G401 (cell line): Measurements from ENCODE around the gene PCDHGA4. TPM values are rescaled to one million over a fixed set of nuclear protein-coding genes. Genes with fewer than 3 reads are reported as not detected.

Experiments used
- DNase-seq: peaks from one replicate; pipeline ENCODE4 v3.0.0-alpha.2; 2015; ENCODE audit warnings: low spot score
- in situ Hi-C: cut with HindIII; loops from 2 replicates; pipeline ENCODE4 v1.10.0; 2016; ENCODE audit warnings: low sequenced_read_pairs, mixed read lengths
- total RNA-seq: library from RNA; depleted of rRNA; stranded (reverse); fragments of >200 nt; shearing (Covaris generic); gene quantifications from 2 replicates; pipeline ENCODE4 v1.2.3, GENCODE V29; 2014; rRNA removed

Gene PCDHGA4
- total RNA-seq, 1 experiment from 2014 or later = not detected

DNA sequence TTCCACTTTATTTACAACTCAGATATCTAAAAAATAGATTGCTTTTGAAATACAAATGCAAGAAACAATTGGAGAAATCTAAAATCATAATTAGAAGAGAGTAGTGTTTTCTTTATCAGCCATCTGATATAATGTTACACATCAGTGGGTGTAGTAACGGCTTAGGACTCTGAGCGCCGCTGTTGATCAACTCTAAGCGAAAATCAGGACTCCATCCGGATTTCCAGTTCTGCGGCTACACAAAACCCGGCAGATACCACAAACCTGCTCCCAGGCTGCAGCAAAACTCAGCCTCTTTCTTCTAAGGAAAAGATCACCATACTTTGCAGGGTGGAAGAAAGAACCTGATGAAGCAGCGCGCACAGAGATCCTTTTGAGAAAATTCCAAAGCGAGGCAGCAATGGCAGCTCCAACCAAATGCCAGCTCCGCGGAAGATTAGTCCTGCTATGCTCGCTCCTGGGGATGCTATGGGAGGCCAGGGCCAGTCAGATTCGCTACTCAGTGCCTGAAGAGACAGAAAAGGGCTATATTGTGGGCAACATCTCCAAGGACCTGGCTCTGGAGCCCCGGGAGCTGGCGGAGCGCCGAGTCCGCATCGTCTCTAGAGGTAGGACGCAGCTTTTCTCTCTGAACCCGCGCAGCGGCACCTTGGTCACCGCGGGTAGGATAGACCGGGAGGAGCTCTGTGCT lies 47.9 kb downstream of the PCDHGA4 start, which contains the start of gene PCDHGA9:
TSS of gene PCDHGA9 (plus strand) at position 226 of the 691 bp plus-strand sequence. CDS start at position 401, 175 bp downstream.
- in situ Hi-C loops = no loop called here
- DNase-seq = peak; percentile 37

DNA sequence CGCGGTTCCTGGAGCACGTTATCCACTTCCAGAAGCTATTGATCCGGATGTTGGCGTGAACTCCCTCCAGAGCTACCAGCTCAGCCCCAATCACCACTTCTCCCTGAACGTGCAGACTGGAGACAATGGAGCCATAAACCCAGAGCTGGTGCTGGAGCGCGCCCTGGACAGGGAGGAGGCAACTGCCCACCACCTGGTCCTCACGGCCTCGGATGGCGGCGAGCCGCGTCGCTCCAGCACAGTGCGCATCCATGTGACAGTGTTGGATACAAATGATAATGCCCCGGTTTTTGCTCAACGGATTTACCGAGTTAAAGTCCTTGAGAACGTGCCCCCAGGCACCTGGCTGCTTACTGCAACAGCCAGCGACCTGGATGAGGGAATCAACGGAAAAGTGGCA lies 48.6 kb downstream of the PCDHGA4 start:
- DNase-seq = no peak
- in situ Hi-C loops = no loop called here

Other genes with a start within 250 kb of the PCDHGA4 start
- gene PCDHB4, start 233.2 kb upstream of the PCDHGA4 start, total RNA-seq = 0.06 TPM in 1 of 2 replicates, not detected in the other
- not detected in 2 replicates for gene PCDHB5, start 219.8 kb upstream of the PCDHGA4 start, total RNA-seq
- gene PCDHB6, start 205.0 kb upstream of the PCDHGA4 start, total RNA-seq = not detected in 2 replicates
- gene PCDHB7, start 182.4 kb upstream of the PCDHGA4 start, total RNA-seq = not detected in 2 replicates
- gene PCDHB8, start 177.2 kb upstream of the PCDHGA4 start, total RNA-seq = 0.10 TPM in 1 of 2 replicates, not detected in the other
- gene PCDHB16, start 172.6 kb upstream of the PCDHGA4 start, total RNA-seq = 0.25 and 1.3 TPM in 2 replicates
- 0.18 and 7.3 TPM in 2 replicates for gene PCDHB9, start 167.9 kb upstream of the PCDHGA4 start, total RNA-seq
- gene PCDHB10, start 162.7 kb upstream of the PCDHGA4 start, total RNA-seq = 0.44 TPM in 1 of 2 replicates, not detected in the other
- 0.10 and 1.4 TPM in 2 replicates for gene PCDHB11, start 155.4 kb upstream of the PCDHGA4 start, total RNA-seq
- gene PCDHB12, start 146.3 kb upstream of the PCDHGA4 start, total RNA-seq = not detected in 2 replicates
- gene PCDHB13, start 141.1 kb upstream of the PCDHGA4 start, total RNA-seq = not detected in 2 replicates
- 0.27 and 0.55 TPM in 2 replicates for gene PCDHB14, start 131.7 kb upstream of the PCDHGA4 start, total RNA-seq
- not detected in 2 replicates for gene PCDHB15, start 109.6 kb upstream of the PCDHGA4 start, total RNA-seq
- not detected in 2 replicates for gene SLC25A2, start 51.0 kb upstream of the PCDHGA4 start, total RNA-seq
- gene TAF7, start 34.2 kb upstream of the PCDHGA4 start, total RNA-seq = 131 and 164 TPM in 2 replicates
- gene PCDHGA1, start 24.5 kb upstream of the PCDHGA4 start, total RNA-seq = not detected in 2 replicates
- not detected in 2 replicates for gene PCDHGA2, start 16.3 kb upstream of the PCDHGA4 start, total RNA-seq
- gene PCDHGA3, start 11.2 kb upstream of the PCDHGA4 start, total RNA-seq = not detected in 2 replicates
- not detected in 2 replicates for gene PCDHGB1, start 4.9 kb upstream of the PCDHGA4 start, total RNA-seq
- gene PCDHGB2, start 5.0 kb downstream of the PCDHGA4 start, total RNA-seq = 0.18 TPM in 1 of 2 replicates, not detected in the other
- 0.24 TPM in 1 of 2 replicates, not detected in the other for gene PCDHGA5, start 9.1 kb downstream of the PCDHGA4 start, total RNA-seq
- not detected in 2 replicates for gene PCDHGB3, start 15.2 kb downstream of the PCDHGA4 start, total RNA-seq
- gene PCDHGA6, start 18.9 kb downstream of the PCDHGA4 start, total RNA-seq = 0.92 TPM in 1 of 2 replicates, not detected in the other
- not detected in 2 replicates for gene PCDHGA7, start 27.7 kb downstream of the PCDHGA4 start, total RNA-seq
- gene PCDHGB4, start 32.7 kb downstream of the PCDHGA4 start, total RNA-seq = not detected in 2 replicates
- not detected in 2 replicates for gene PCDHGA8, start 37.6 kb downstream of the PCDHGA4 start, total RNA-seq
- not detected in 2 replicates for gene PCDHGB5, start 42.9 kb downstream of the PCDHGA4 start, total RNA-seq
- not detected in 2 replicates for gene PCDHGA9, start 47.8 kb downstream of the PCDHGA4 start, total RNA-seq
- not detected in 2 replicates for gene PCDHGB6, start 53.0 kb downstream of the PCDHGA4 start, total RNA-seq
- 0.31 and 0.71 TPM in 2 replicates for gene PCDHGA10, start 58.0 kb downstream of the PCDHGA4 start, total RNA-seq
- 0.68 TPM in 1 of 2 replicates, not detected in the other for gene PCDHGB7, start 62.7 kb downstream of the PCDHGA4 start, total RNA-seq
- gene PCDHGA11, start 66.0 kb downstream of the PCDHGA4 start, total RNA-seq = not detected in 2 replicates
- not detected in 2 replicates for gene PCDHGA12, start 75.5 kb downstream of the PCDHGA4 start, total RNA-seq
- 1.0 and 7.7 TPM in 2 replicates for gene PCDHGC3, start 120.9 kb downstream of the PCDHGA4 start, total RNA-seq
- gene PCDHGC4, start 130.0 kb downstream of the PCDHGA4 start, total RNA-seq = not detected in 2 replicates
- 0.14 and 0.18 TPM in 2 replicates for gene PCDHGC5, start 134.1 kb downstream of the PCDHGA4 start, total RNA-seq